GM18511 (cell line): Measurements from ENCODE around the gene LSR.
"Not testable (repeated sequence)": the region's sequence is repeated elsewhere in the genome, so short reads cannot be mapped to it uniquely, and the experiment has no call there.

Experiments
- ATAC-seq: cut with Tn5 transposase; IDR thresholded peaks from one replicate; pipeline ENCODE4 v1.9.1; 2021; ENCODE audit warnings: mild to moderate bottlenecking, moderate library complexity; ENCODE audit not compliant: unreplicated experiment

The LSR gene

GRCh38 chr19:35284153-35285094 lies 35.6 kb downstream of the LSR start:
- ATAC-seq = no peak

DNA sequence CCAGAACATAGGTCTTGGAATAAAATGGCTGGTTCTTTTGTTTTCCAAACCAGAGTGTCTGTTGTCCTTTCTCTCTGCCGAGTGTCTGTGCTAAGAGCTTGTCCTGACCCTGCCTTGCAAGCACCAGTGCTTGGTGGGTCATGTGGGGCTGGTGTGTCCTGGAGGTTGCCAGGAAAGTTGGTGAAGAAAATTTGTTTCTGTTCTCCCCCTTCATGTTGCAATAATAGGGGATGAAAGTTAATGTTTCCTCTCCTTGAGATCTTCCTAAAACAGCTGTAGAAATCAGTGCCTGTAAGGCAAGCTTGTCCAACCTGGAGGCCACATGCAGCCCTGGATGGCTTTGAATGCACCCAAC lies 36.3 kb downstream of the LSR start:
- ATAC-seq = no peak

DNA sequence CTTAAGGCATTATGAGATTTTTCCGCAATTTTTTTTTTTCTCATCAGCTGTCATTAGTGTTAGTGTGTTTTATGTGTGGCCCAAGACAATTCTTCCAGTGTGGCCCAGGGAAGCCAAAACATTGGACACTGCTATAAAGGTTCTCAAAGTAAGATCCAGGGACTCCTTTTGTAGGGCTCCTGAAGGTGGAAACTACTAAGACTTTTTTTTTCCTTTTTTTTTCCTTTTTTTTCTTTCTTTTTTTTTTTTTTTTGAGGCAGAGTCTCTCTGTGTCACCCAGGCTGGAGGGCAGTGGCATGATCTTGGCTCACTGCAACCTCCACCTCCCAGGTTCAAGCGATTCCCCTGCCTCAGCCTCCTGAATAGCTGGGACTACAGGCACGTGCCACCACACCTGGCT lies 36.7 kb downstream of the LSR start:
- ATAC-seq = not testable (repeated sequence)

GRCh38 chr19:35286101-35286500 lies 37.3 kb downstream of the LSR start:
- ATAC-seq = not testable (repeated sequence)

DNA sequence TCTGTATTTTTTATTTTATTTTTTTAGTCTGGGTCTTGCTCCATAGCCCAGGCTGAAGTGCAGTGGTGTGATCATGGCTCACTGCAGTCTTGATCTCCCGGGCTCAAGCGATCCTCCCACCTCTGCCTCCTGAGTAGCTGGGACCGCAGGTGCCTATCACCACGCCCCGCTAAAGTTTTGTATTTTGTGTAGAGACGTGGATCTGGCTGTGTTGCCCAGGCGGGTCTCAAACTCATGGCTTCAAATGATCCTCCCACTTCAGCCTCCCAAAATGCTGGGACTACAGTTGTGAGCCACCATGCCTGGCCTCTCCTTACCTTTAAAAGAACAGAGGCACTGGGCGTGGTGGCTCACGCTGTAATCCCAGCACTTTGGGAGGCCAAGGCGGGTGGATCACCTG lies 38.9 kb downstream of the LSR start:
- no peak for ATAC-seq

- ATAC-seq = no peak
These were observed 39.5 kb downstream of the LSR start for GRCh38 chr19:35288331-35288730.

- no peak for ATAC-seq
These were observed 40.1 kb downstream of the LSR start for GRCh38 chr19:35288906-35289305.

GRCh38 chr19:35290381-35291127 lies 41.8 kb downstream of the LSR start:
- no peak for ATAC-seq

- ATAC-seq = no peak
These were observed 42.5 kb downstream of the LSR start for GRCh38 chr19:35291259-35291658.

DNA sequence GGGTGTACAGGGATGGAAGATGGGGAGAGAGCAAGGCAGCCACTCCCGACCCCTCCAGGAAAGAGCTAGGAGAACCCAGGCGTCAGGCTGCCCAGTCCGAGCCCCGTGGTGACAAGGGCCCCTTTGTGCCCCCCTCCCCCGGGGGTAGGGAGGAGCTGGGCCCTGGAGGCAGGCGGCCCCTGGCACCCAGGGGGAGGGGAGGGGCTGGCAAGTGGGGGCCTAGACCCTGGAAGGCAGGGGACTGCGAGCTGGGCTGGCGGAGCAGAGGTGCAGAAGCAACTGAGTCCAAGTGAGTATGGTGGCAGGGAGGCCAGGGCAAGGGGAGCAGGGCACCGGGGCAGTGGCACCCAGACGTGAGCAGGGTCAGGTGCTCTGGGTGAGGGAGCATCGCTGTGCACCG lies 43.1 kb downstream of the LSR start, which contains the start of gene MAG:
MAG (plus strand) TSS at position 246 of the 400 bp plus-strand sequence. CDS start 3,248 bp downstream, outside the sequence.
- ATAC-seq = no peak

DNA sequence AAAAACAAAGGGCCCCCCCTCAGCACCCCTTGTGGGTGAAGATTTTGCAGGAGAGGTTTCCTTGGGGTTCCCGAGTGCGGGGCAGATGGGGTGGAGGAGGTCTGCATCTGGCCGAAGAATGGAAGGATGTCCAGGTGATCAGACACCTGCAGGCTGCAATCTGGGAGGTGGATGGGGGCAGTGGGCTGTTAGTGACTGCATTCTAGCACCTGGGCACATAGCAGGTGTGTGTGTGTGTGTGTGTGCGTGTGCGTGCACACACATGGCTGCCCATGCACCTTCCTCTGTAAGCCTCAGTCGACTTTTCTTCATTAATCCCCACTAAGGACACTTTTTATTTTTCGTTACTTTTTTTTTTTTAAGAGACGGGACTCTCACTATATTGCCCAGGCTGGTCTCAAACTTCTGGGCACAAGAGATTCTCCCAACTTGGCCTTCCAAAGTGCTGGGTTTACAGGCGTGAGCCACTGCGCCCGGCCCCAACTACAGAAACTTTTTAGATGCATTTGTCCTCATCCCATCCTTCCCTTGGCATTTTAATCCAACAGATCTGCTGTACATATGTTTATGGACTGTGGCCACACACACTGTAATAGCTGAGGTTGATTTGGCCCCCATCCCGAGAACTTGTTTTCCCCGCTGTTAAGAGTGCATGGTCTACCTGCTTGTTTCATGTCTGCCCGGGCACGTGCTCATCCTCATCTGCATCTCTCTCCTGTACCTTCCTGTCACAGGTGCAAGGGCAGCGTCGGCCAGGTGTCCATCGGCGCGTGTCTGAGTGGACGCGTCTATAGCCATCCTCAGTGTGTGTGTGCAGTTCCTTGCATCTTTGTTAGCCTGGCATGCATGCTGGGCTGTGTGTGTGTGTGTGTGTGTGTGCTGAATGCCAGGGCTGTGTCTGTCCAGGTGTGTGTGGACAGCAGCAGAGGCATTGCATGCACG lies 43.9 kb downstream of the LSR start:
- no peak for ATAC-seq

DNA sequence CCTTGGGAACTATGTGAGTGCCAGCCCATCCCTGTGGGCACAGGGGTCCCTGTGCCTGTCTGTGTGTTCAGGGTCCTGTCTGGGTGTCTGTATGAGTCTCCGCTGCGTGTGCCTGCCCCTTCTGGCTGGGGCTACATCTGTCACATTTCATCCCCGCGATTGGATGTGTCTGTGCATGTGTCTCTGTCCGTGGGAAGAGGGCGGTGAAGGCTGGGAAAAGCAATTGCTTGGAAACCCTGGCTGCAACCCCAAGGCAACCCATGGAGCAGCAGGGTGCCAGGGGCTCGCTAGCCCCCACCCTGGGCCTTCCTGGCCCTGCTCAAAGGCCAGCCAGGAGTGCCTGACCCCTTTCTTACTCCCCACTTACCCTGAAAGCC lies 44.5 kb downstream of the LSR start:
- ATAC-seq = no peak

- no peak for ATAC-seq
These were observed 45.0 kb downstream of the LSR start for GRCh38 chr19:35293808-35294207.

GRCh38 chr19:35294328-35294727 lies 45.5 kb downstream of the LSR start:
- no peak for ATAC-seq

- ATAC-seq = no peak
These were observed 46.3 kb downstream of the LSR start for GRCh38 chr19:35294859-35295791.

GRCh38 chr19:35295792-35296462 lies 47.1 kb downstream of the LSR start:
- no peak for ATAC-seq

DNA sequence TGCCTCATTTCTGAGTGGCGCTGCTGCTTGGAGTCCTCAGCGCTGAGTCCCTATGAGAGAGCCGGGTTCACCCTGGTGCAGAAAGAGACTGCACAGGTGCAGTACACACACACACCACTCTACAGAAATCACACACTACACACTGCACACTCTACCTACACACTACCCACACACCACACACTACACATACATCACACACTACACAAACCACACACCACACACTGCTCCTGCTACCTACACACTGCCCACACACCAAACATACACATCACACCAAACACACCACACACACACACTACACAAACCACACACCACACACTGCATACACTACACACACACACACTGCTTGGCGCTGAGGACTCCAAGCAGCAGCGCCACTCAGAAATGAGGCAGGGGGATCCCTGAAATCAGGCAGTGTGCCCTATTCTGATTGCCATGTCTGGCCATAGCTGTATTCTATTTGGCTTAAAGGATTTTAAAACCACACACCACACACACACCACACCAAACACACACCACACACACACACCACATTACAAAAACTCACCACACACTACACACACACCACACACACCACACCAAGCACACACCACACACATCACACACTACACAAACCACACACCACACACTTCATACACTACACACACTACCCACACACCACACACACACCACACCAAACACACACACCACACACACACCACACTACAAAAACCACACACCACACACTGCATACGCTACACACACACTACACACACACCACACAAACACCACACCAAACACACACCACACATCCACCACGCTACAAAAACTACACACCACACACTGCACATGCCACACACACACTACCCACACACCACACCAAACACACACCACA lies 48.1 kb downstream of the LSR start:
- no peak for ATAC-seq

DNA sequence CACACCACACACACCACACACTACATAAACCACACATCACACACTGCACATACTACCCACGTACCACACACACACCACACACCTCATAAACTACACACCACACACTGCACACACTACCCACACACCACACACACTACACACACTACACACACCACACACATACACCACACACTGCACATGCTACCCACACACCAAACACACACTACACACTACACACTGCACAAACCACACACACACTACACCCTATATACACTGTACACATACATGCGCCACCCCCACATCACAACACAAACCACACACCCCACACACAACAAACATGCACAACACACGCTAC lies 48.7 kb downstream of the LSR start:
- ATAC-seq = no peak
